ENCODE results near the gene TMPRSS3.
A peak's percentile ranks its signal among the peaks of the same experiment; 100 is the strongest.

The TMPRSS3 gene

GRCh38 chr21:42369821-42370220 lies 26.0 kb downstream of the TMPRSS3 start:
- no peak for DNase-seq

- no peak for DNase-seq
Observed at GRCh38 chr21:42367367-42368165, 28.3 kb downstream of the TMPRSS3 start.

GRCh38 chr21:42366292-42367010 lies 29.4 kb downstream of the TMPRSS3 start, which contains the start of gene TFF1:
Gene TFF1 (minus strand): TSS chr21:42366535. CDS start chr21:42366495, 40 bp downstream.
- DNase-seq = no peak

- no peak for DNase-seq
Observed at GRCh38 chr21:42365770-42366169, 30.1 kb downstream of the TMPRSS3 start.

GRCh38 chr21:42364304-42364865 lies 31.5 kb downstream of the TMPRSS3 start:
- no peak for DNase-seq

GRCh38 chr21:42363312-42363711 lies 32.5 kb downstream of the TMPRSS3 start:
- no peak for DNase-seq

- no peak for DNase-seq
Observed at GRCh38 chr21:42362700-42363099, 33.2 kb downstream of the TMPRSS3 start.

- DNase-seq = no peak
Observed at GRCh38 chr21:42362198-42362597, 33.7 kb downstream of the TMPRSS3 start.

GRCh38 chr21:42361286-42361685 lies 34.6 kb downstream of the TMPRSS3 start:
- DNase-seq = peak; percentile 8

GRCh38 chr21:42360317-42360716 lies 35.5 kb downstream of the TMPRSS3 start:
- no peak for DNase-seq

- DNase-seq = no peak
Observed at GRCh38 chr21:42358937-42359336, 36.9 kb downstream of the TMPRSS3 start.

- DNase-seq = no peak
Observed at GRCh38 chr21:42358261-42358660, 37.6 kb downstream of the TMPRSS3 start.

- no peak for DNase-seq
Observed at GRCh38 chr21:42357307-42357706, 38.5 kb downstream of the TMPRSS3 start.

- DNase-seq = no peak
Observed at GRCh38 chr21:42356650-42357049, 39.2 kb downstream of the TMPRSS3 start.

GRCh38 chr21:42356046-42356445 lies 39.8 kb downstream of the TMPRSS3 start:
- no peak for DNase-seq

GRCh38 chr21:42353623-42354022 lies 42.2 kb downstream of the TMPRSS3 start:
- DNase-seq = no peak

GRCh38 chr21:42352441-42353095 lies 43.3 kb downstream of the TMPRSS3 start:
- DNase-seq = no peak

GRCh38 chr21:42351626-42352440 lies 44.0 kb downstream of the TMPRSS3 start:
- DNase-seq = no peak

GRCh38 chr21:42350927-42351426 lies 44.9 kb downstream of the TMPRSS3 start, which contains the start of gene TFF2:
Gene TFF2 (minus strand): TSS chr21:42350994. CDS start chr21:42350957, 37 bp downstream.
- no peak for DNase-seq

GRCh38 chr21:42350318-42350910 lies 45.4 kb downstream of the TMPRSS3 start:
- DNase-seq = no peak

Data from NCI-H1092 treated with DMSO at 0.1 percent for 48 hours (cell line).